ENCODE measurements around the gene ATP8A2.
A peak's percentile ranks its signal among the peaks of the same experiment; 100 is the strongest.

Gene ATP8A2

DNA sequence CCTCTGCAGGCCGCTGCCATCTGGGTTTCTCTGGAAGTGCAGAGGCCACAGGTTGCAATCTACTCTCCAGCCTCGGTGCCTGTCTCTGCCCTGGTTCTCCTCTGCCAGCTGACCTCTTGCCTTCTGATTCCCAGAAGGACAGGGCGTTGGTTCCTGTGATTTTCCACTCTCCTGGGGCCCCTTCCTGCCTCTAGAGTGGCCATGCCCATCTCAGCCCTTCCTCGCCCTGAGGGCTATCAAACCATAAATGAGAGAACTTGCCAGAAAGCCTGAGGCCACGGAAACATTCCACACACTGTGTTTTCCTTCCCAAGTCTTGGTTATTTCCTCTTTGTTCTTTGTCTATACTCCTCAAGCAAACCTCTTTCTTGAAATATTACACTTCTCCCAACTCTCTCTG is 533.8 kb downstream of the ATP8A2 start:
- no peak overlapping the region for H3K4me3 Mint-ChIP-seq
- no peak overlapping the region for H3K27ac Mint-ChIP-seq
- TF ChIP-seq, protein P1, sequence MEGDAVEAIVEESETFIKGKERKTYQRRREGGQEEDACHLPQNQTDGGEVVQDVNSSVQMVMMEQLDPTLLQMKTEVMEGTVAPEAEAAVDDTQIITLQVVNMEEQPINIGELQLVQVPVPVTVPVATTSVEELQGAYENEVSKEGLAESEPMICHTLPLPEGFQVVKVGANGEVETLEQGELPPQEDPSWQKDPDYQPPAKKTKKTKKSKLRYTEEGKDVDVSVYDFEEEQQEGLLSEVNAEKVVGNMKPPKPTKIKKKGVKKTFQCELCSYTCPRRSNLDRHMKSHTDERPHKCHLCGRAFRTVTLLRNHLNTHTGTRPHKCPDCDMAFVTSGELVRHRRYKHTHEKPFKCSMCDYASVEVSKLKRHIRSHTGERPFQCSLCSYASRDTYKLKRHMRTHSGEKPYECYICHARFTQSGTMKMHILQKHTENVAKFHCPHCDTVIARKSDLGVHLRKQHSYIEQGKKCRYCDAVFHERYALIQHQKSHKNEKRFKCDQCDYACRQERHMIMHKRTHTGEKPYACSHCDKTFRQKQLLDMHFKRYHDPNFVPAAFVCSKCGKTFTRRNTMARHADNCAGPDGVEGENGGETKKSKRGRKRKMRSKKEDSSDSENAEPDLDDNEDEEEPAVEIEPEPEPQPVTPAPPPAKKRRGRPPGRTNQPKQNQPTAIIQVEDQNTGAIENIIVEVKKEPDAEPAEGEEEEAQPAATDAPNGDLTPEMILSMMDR (IDR thresholded peaks at IDR 0.05), result no peak
- no peak for DNase-seq
- H3K36me3 Mint-ChIP-seq (ENCODE audit: low read depth), result peaks cover 4% of the 10 kb centered on the region
- peaks cover 12% of the 10 kb centered on the region for H3K27me3 Mint-ChIP-seq (ENCODE audit: low read depth, poor library complexity)
- peaks cover 29% of the 10 kb centered on the region for H3K4me1 Mint-ChIP-seq
- peaks cover 6% of the 10 kb centered on the region for H3K9me3 Mint-ChIP-seq

DNA sequence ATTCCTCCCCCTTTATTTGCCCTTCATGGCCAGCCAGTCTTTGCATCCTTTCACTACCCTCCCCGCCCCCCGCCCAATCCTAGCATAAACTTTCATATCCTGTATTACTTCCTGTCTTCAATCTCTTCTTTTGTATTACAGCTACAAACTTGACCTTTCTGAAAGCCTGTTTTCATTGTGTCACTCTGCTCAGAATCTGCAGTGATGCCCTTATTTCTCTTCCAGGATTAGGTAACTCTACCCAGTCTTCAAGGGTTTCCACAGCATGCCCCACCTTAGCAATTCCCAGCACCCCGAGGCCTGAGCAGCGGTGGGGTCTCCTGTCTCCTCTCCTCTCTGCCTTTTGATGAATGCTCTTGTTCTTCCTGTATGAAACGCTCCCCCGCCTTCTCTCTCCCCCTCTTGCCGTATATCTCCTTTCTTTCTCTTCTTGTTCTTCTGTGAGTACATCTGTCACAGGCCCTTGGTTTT is 534.5 kb downstream of the ATP8A2 start:
- no peaks in the 10 kb centered on the region for H3K9me3 Mint-ChIP-seq
- H3K36me3 Mint-ChIP-seq (ENCODE audit: low read depth), result no peaks in the 10 kb centered on the region
- H3K4me1 Mint-ChIP-seq, result peaks cover 29% of the 10 kb centered on the region
- TF ChIP-seq, protein P1 (IDR thresholded peaks at IDR 0.05), result no peak
- H3K27ac Mint-ChIP-seq, result no peak overlapping the region
- H3K27me3 Mint-ChIP-seq (ENCODE audit: low read depth, poor library complexity), result peaks cover 18% of the 10 kb centered on the region
- no peak overlapping the region for H3K4me3 Mint-ChIP-seq
- DNase-seq, result no peak

DNA sequence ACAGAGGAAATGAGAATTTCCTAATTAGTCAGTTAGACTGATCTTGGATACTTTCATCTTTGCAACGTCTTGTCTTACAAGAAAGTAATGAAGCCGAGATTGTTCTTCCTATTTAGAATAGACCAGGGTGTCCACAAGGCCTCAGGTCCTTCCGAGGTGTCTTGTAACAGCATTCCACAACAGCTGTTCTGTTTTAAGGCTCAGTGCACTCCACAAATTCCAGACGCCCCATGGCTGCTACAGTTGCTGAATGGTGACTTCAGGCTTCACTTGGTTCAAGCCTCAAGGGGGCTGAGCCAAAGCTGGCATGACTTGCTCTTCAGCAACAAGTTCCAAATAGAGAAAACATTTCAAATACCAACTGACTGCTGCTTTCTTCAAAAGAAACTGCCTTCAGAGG is 536.6 kb downstream of the ATP8A2 start:
- no peak overlapping the region for H3K4me3 Mint-ChIP-seq
- no peaks in the 10 kb centered on the region for H3K9me3 Mint-ChIP-seq
- H3K27ac Mint-ChIP-seq, result peak overlapping the region; percentile 93
- H3K27me3 Mint-ChIP-seq (ENCODE audit: low read depth, poor library complexity), result peaks cover 34% of the 10 kb centered on the region
- no peaks in the 10 kb centered on the region for H3K36me3 Mint-ChIP-seq (ENCODE audit: low read depth)
- peaks cover 31% of the 10 kb centered on the region for H3K4me1 Mint-ChIP-seq
- DNase-seq, result peak; percentile 25
- TF ChIP-seq, protein P1 (IDR thresholded peaks at IDR 0.05), result no peak

DNA sequence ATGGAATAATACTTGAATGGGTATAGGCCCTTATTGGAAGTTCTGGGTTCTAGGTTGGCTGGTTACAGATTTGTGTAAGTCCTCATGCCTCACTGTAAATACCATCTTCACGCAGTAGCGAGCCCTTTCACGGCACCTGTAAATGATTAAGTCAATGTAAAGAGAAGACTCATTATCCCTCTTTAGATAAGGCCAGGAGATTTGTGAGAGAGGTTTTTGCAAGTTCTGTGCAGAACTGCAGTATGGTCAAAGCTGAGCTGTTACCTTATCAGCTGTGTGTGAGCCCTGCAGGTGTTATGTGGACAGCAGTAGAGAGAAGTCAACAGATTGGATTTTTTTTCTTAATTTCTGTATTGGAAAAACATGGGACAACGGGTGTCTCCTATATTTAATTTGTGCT is 538.5 kb downstream of the ATP8A2 start:
- H3K9me3 Mint-ChIP-seq, result no peaks in the 10 kb centered on the region
- H3K4me1 Mint-ChIP-seq, result peaks cover 31% of the 10 kb centered on the region
- peaks cover 46% of the 10 kb centered on the region for H3K27me3 Mint-ChIP-seq (ENCODE audit: low read depth, poor library complexity)

DNA sequence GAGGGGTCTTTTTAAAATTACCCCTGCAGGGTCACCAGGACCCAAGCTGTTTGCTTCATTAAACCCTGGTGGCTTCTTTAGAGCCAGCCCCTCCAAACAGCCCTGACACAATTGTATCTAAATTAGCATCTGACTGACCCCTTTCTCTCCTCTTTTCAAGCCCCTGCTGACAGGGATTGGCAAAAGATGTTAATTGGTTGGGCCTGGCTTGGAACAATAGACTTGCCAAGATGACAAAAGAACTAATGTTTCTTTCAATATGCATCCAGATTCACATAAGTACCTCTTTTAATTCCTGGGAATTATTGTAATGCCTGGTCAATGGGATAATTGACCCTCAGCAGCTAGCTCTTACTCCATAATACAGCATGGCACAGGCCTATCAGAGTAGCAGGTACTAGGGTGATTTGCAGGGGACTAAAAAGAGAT is 539.2 kb downstream of the ATP8A2 start:
- H3K27ac Mint-ChIP-seq, result no peak overlapping the region
- no peak for DNase-seq

More for the DNA sequence above, 538.5 kb downstream of the ATP8A2 start:
- no peak for DNase-seq
- TF ChIP-seq, protein P1 (IDR thresholded peaks at IDR 0.05), result no peak
- Mint-ChIP-seq H3K4me3 (no peak overlapping the region), H3K36me3 (ENCODE audit: low read depth) (no peaks in the 10 kb centered on the region), H3K27ac (no peak overlapping the region)

DNA sequence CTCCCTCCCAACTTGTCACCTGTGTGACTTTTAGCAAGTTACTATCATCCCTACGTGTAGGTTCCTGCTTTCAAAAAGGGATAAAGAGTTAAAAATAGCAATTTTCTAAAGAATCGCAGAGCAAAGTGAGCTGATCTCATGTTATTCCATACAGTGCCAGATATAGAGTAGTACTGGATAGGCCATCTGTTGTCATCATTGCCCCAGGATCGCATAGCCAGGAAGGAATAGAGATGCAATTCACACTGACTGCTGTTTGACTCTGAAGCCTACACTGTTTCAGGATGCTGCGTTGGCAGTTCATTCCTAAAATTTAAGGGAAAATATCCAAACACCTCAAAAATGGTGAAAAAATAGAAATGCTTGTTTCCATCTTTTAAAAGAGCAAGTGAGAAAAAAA is 541.2 kb downstream of the ATP8A2 start:
- TF ChIP-seq, protein P1 (IDR thresholded peaks at IDR 0.05), result no peak
- H3K4me3 Mint-ChIP-seq, result no peak overlapping the region
- no peaks in the 10 kb centered on the region for H3K36me3 Mint-ChIP-seq (ENCODE audit: low read depth)
- peaks cover 55% of the 10 kb centered on the region for H3K27me3 Mint-ChIP-seq (ENCODE audit: low read depth, poor library complexity)
- no peaks in the 10 kb centered on the region for H3K9me3 Mint-ChIP-seq
- no peak overlapping the region for H3K27ac Mint-ChIP-seq
- peaks cover 30% of the 10 kb centered on the region for H3K4me1 Mint-ChIP-seq
- DNase-seq, result no peak

More for the DNA sequence above, 539.2 kb downstream of the ATP8A2 start:
- Mint-ChIP-seq H3K4me3 (no peak overlapping the region), H3K36me3 (ENCODE audit: low read depth) (no peaks in the 10 kb centered on the region), H3K27me3 (ENCODE audit: low read depth, poor library complexity) (peaks cover 46% of the 10 kb centered on the region), H3K9me3 (no peaks in the 10 kb centered on the region), H3K4me1 (peaks cover 31% of the 10 kb centered on the region)
- TF ChIP-seq, protein P1 (IDR thresholded peaks at IDR 0.05), result no peak

All from nephron progenitor cell (in vitro differentiated cells).